NT2/D1 (cell line): ENCODE data around the gene SCMH1.

Source experiments
- DNase-seq: peaks from one replicate; pipeline ENCODE4 v3.0.0-alpha.2; 2011; ENCODE audit warnings: low read depth, low spot score
- H3K27me3 ChIP-seq: 2 replicates; pipeline ENCODE4 v1.6.0; 2011; ENCODE audit warnings: mild to moderate bottlenecking; ENCODE audit not compliant: insufficient read length, insufficient read depth
- H3K36me3 ChIP-seq: 2 replicates; pipeline ENCODE4 v1.6.1; 2011; ENCODE audit warnings: mild to moderate bottlenecking, low read length, mixed read lengths; ENCODE audit not compliant: insufficient read depth, insufficient read length
- H3K4me1 ChIP-seq: 2 replicates; pipeline ENCODE4 v1.5.1; 2011; ENCODE audit not compliant: insufficient read depth, insufficient read length
- H3K4me3 ChIP-seq: 2 replicates; pipeline ENCODE4 v1.5.1; 2011; ENCODE audit warnings: low read depth; ENCODE audit not compliant: insufficient read length
- H3K9ac ChIP-seq: 2 replicates; pipeline ENCODE4 v1.6.0; 2011; ENCODE audit warnings: low read depth; ENCODE audit not compliant: insufficient read length
- H3K9me3 ChIP-seq: 2 replicates; pipeline ENCODE4 v1.5.1; 2011; ENCODE audit warnings: mild to moderate bottlenecking, low read length; ENCODE audit not compliant: insufficient read depth
- SUZ12 ChIP-seq: IDR thresholded peaks from 2 replicates; pipeline ENCODE4 v1.6.1; 2011; ENCODE audit not compliant: insufficient read length, insufficient read depth; ENCODE audit errors: extremely low read depth
- YY1 ChIP-seq: IDR thresholded peaks from 2 replicates; pipeline ENCODE4 v1.6.1; 2011; ENCODE audit not compliant: insufficient read length, insufficient read depth
- ZNF274 ChIP-seq: IDR thresholded peaks from 2 replicates; pipeline ENCODE4 v1.6.1; 2011; ENCODE audit warnings: mild to moderate bottlenecking, low read depth, low read length

The SCMH1 gene

DNA sequence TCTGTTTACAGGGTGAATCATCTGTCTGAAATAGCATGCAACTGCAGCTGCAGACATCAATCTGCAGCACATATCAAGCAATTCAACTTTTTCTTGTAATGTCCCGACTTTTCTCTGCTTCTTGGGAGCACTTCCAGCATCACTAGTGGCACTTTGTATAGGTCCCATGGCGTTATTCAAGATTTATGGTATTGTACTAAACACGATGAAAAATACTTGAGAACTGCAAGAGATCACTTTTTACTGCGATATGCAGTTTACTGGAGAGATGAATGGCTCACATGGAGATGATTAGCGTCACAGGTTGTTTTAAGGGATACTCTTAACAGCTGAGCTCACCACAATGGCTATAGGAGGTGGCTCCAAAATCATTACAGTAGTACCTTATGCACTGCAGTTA lies 7.2 kb upstream of the SCMH1 start:
- H3K4me1 ChIP-seq, result no peaks in the 10 kb centered on the region
- no peak overlapping the region for H3K4me3 ChIP-seq
- peaks cover 13% of the 10 kb centered on the region for H3K9me3 ChIP-seq
- no peaks in the 10 kb centered on the region for H3K36me3 ChIP-seq
- TF ChIP-seq YY1 (no peak), SUZ12 (no peak), ZNF274 (no peak)
- no peak for DNase-seq
- H3K9ac ChIP-seq, result no peak overlapping the region
- peaks cover 13% of the 10 kb centered on the region for H3K27me3 ChIP-seq

DNA sequence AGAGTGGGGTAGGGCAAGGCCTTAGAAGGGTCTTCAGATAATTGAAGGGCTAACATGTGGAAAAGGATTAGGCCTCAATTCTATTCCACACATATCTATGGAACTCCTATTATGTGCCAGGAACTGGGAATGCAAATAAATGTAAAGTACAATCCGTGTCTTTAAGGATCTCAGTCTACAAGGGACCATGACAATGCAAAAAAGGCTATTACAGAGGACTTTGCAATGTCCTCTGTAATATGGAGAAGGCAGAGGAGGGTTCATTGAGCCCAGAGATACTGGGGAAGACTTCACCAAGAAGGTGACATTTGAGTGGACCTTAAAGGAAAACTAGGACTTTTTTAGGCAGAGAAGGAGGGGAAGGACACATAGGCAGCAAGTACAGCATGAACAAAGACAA lies 4.5 kb upstream of the SCMH1 start:
- no peak overlapping the region for H3K4me3 ChIP-seq
- no peak for TF ChIP-seq SUZ12
- TF ChIP-seq YY1, result no peak
- no peak for TF ChIP-seq ZNF274
- H3K4me1 ChIP-seq, result peaks cover 5% of the 10 kb centered on the region
- no peak for DNase-seq
- peaks cover 8% of the 10 kb centered on the region for H3K9me3 ChIP-seq
- H3K27me3 ChIP-seq, result peaks cover 26% of the 10 kb centered on the region
- no peak overlapping the region for H3K9ac ChIP-seq
- no peaks in the 10 kb centered on the region for H3K36me3 ChIP-seq

DNA sequence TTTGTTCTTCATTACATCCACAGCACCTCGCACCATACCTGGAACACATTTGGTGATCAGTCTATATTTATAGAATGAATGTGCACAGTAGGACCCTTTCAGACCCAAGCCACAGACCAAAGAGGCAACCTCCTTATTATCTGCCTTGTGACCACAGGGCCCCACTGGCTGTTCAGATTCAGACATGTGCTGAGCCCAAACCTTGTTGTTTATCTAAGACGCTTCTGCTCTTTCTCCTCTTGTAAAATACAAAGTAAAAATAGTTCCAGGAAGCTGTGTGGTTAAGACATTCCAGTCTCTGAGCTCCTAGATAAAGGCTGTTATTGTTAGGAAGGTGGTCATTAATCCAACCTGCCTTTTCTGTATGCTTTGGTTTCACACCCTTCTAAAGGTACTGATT lies 3.6 kb upstream of the SCMH1 start:
- no peak for DNase-seq
- Histone ChIP-seq H3K4me1 (peaks cover 5% of the 10 kb centered on the region), H3K27me3 (peaks cover 30% of the 10 kb centered on the region), H3K9me3 (no peaks in the 10 kb centered on the region), H3K9ac (no peak overlapping the region), H3K4me3 (no peak overlapping the region), H3K36me3 (no peaks in the 10 kb centered on the region)
- TF ChIP-seq ZNF274, result no peak
- no peak for TF ChIP-seq SUZ12
- no peak for TF ChIP-seq YY1

DNA sequence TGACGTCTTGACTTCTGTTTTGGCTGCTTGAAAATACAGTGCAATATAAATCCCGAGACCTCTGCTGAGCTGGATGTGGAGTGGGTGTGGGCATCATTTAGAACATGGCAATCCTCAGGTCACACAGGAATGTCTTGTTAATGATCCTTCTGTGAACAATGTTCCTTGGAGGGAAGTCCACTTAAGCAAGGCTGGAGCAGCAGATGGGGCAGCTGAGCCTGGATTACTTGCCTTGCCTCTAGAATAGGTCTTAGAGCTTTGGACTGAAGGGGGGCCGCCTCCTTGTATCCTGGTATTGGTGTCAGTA lies 926 bp upstream of the SCMH1 start:
- Histone ChIP-seq H3K4me3 (peak overlapping the region; percentile 66), H3K9me3 (no peaks in the 10 kb centered on the region), H3K27me3 (peaks cover 34% of the 10 kb centered on the region), H3K4me1 (peaks cover 5% of the 10 kb centered on the region), H3K36me3 (no peaks in the 10 kb centered on the region), H3K9ac (peak overlapping the region; percentile 86)
- DNase-seq, result no peak
- TF ChIP-seq ZNF274 (no peak), SUZ12 (no peak), YY1 (no peak)

DNA sequence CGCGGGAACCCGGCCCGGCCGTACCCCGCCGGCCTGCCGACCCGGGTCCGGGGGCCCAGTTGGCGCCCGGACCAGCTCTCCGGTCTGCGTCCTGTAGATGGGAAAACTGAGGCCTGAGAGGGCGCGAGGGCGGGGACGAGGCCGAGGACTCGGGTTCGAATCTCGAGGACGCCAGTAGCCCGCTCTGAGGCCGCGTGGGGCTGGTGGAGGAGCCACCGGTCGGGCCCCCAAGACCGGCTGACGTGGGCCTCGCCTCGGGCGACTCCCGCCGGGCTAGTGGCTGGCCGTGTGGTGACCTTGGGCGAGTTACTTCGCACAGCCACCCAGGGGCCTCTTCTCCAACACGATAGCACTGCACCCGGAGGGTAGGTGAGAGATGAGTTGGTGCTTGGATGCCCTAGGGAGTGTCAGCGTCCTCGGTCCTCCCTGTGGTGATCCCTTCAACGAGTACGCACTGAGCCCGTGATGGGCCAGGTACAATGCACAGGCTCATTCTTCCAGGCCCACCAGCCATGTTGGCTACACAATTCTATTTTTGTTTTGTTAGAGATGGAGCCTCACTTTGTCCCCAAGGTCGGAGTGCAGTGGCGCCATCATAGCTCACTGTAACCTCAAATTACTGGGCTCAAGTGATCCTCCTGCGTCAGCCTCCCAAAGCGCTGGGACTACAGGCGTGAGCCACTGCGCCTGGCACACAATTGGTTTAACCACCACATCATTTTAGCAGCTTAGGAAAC lies 404 bp upstream of the SCMH1 start:
- peak overlapping the region; percentile 66 for H3K4me3 ChIP-seq
- H3K4me1 ChIP-seq, result peaks cover 5% of the 10 kb centered on the region
- no peaks in the 10 kb centered on the region for H3K36me3 ChIP-seq
- peaks cover 34% of the 10 kb centered on the region for H3K27me3 ChIP-seq
- TF ChIP-seq YY1 (no peak), ZNF274 (no peak), SUZ12 (no peak)
- no peaks in the 10 kb centered on the region for H3K9me3 ChIP-seq
- no peak for DNase-seq
- H3K9ac ChIP-seq, result peak overlapping the region; percentile 86

DNA sequence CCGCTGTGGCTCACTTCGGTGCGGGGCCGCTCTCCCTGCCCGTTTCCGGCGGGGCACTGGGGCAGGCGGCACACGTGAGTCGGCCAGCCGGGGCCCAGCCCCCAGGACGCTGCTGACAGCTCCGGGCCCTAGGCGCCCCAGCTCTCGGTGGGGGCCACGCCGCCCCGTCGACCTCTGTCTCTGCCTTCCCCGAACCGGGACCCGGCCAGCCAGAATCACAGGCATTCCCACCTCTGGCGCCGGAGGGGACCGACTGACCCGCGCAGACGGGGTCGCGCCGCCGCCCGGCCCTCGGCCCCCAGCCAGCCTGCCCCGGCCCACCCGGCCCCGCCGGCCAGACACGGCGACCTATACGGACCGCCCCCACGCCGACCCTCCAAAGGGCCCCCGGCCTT lies 755 bp downstream of the SCMH1 start:
- H3K4me3 ChIP-seq, result peak overlapping the region; percentile 65
- no peak for TF ChIP-seq SUZ12
- no peak for TF ChIP-seq ZNF274
- TF ChIP-seq YY1, result no peak
- peaks cover 5% of the 10 kb centered on the region for H3K4me1 ChIP-seq
- peaks cover 34% of the 10 kb centered on the region for H3K27me3 ChIP-seq
- H3K9ac ChIP-seq, result peak overlapping the region; percentile 80
- H3K9me3 ChIP-seq, result no peaks in the 10 kb centered on the region
- DNase-seq, result no peak
- no peaks in the 10 kb centered on the region for H3K36me3 ChIP-seq

DNA sequence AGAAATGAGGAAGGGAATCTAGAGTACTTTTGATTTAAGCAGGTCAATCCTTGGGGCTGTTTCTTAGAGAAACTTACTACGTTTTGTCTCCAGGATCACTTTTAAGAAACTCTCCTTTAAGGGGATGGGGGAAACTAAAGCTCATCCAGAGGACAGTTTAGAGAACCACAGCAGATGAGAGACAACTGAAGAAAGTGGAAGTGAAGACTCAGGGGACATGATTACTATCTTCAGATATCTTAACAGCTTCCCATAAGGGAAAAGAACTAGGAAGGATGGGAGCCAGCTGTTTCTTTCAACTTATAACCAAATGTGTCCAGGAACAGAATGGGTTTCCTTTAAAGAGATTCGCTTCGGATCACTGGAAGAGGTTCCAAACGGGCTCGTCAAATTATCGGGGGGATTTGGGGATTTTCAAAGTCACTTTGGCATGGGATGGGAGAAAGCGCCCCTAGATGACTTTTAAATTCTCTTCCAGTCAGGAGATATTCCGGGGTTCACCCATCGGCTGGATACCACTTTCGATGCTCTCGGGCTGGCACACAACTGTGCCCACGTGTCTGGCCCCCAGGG lies 1.2 kb downstream of the SCMH1 start:
- Histone ChIP-seq H3K36me3 (no peaks in the 10 kb centered on the region), H3K27me3 (peaks cover 34% of the 10 kb centered on the region), H3K4me1 (peaks cover 5% of the 10 kb centered on the region), H3K4me3 (peak overlapping the region; percentile 65), H3K9ac (peak overlapping the region; percentile 80), H3K9me3 (no peaks in the 10 kb centered on the region)
- TF ChIP-seq YY1, result no peak
- no peak for TF ChIP-seq SUZ12
- no peak for TF ChIP-seq ZNF274
- DNase-seq, result no peak
